ENCODE results near the gene PSAP. TPM values are rescaled to one million over a fixed set of nuclear protein-coding genes. Genes with fewer than 3 reads are reported as not detected.

The PSAP gene
- polyA plus RNA-seq (2011; rRNA removed) (1,519 and 1,660 TPM in 2 replicates), polyA plus RNA-seq (2017; fragmentation: RNase III; extraction: RNeasy Plus Mini Kit Qiagen cat#74134 plus additional on column Dnase treatment) (600 to 708 TPM (median 690 TPM) in 3 replicates), polyA minus RNA-seq (2011; rRNA and poly(A)+ RNA removed) (756 and 891 TPM in 2 replicates)
- 805 and 819 TPM in 2 replicates for polyA plus RNA-seq (2012; cell fraction: cytosol; rRNA removed)
- polyA plus RNA-seq (2012; cell fraction: nucleus; rRNA removed): 1,219 and 1,507 TPM in 2 replicates

- ChIA-PET CTCF (interaction anchor here (0.9 to 2.2 kb wide), 12 partner anchors 9 to 537 kb away, joined by 3 to 12 read pairs (median 4); no protein-coding TSS in a partner anchor), POLR2A (interaction anchor here (0.6 to 3.5 kb wide), 24 partner anchors 9 to 124 kb away, joined by 3 to 89 read pairs (median 5); partner anchors contain the start of gene VSIR)
- no peak for FAIRE-seq
- DNase-seq (ENCODE audit: low read depth in 1 of 2, low spot score in 1 of 2): peak; percentile 97
- peak within 1 kb of the TSS; percentile 76 for H3K4me3 ChIP-seq
- peak; percentile 95 to 98 for ATAC-seq
- peak within 1 kb of the TSS; percentile 75 for H3K4me2 ChIP-seq
- no peaks in the 10 kb centered on the region for H3K9me3 ChIP-seq
- peaks cover 33% of the 10 kb centered on the region for H3K4me1 ChIP-seq
- peak within 1 kb of the TSS; percentile 92 to 97 for H3K27ac ChIP-seq
- peak; percentile 16; the same call in 1 of the 3 replicates for TF ChIP-seq SMC3 (IDR thresholded peaks at IDR 0.05)
- TF ChIP-seq MAX (IDR thresholded peaks at IDR 0.05): peak; percentile 68
- peak; percentile 96 for TF ChIP-seq POLR2A (IDR thresholded peaks at IDR 0.05; ENCODE audit: low read length)
- no peak for TF ChIP-seq HMGXB4 (CRISPR knock-in tag; IDR thresholded peaks at IDR 0.05; ENCODE audit: borderline replicate concordance)
- TF ChIP-seq PHF8 (IDR thresholded peaks at IDR 0.05; ENCODE audit: borderline replicate concordance, low read depth): peak; percentile 82
- TF ChIP-seq EP300 (IDR thresholded peaks at IDR 0.05): no peak
- no peak for TF ChIP-seq MAZ (IDR thresholded peaks at IDR 0.05; ENCODE audit: borderline replicate concordance, low read depth, low read length)
- peak; percentile 82 to 97; a peak in 4 of 5 replicates for TF ChIP-seq JUN (IDR thresholded peaks at IDR 0.05)
- no peak for TF ChIP-seq ATOH8 (CRISPR knock-in tag; IDR thresholded peaks at IDR 0.05; ENCODE audit: low read depth)
- TF ChIP-seq HOXB5 (CRISPR knock-in tag; IDR thresholded peaks at IDR 0.05): 0 out of 2 replicates have a peak, but pooled peaks have one; percentile 22
- TF ChIP-seq TFCP2L1 (CRISPR knock-in tag; IDR thresholded peaks at IDR 0.05): 0 out of 2 replicates have a peak, but pooled peaks have one; percentile 66
- no peak for TF ChIP-seq EHF (CRISPR knock-in tag; IDR thresholded peaks at IDR 0.05)
- TF ChIP-seq ZSCAN20 (CRISPR knock-in tag; IDR thresholded peaks at IDR 0.05): no peak
- peak; percentile 89 for TF ChIP-seq PBX3 (IDR thresholded peaks at IDR 0.05)
- TF ChIP-seq TP53 (CRISPR knock-in tag; IDR thresholded peaks at IDR 0.05): no peak
- no peak for TF ChIP-seq REST (IDR thresholded peaks at IDR 0.05)
- no peak for TF ChIP-seq FOSL2 (IDR thresholded peaks at IDR 0.05)
- TF ChIP-seq FOSL2 (CRISPR knock-in tag; IDR thresholded peaks at IDR 0.05): peak; percentile 86
- TF ChIP-seq BHLHE40 (IDR thresholded peaks at IDR 0.05; ENCODE audit: low read depth, low read length): peak; percentile 68
- TF ChIP-seq RAD21 (conservative IDR thresholded peaks at IDR 0.05 in 1 of 2, IDR thresholded peaks at IDR 0.05 in 1 of 2): no peak; a peak in 1 of 5 replicates
- TF ChIP-seq BCL3 (IDR thresholded peaks at IDR 0.05): peak; percentile 96
- no peak for TF ChIP-seq HOXA7 (CRISPR knock-in tag; IDR thresholded peaks at IDR 0.05)
- TF ChIP-seq USF2 (IDR thresholded peaks at IDR 0.05): peak; percentile 79
- TF ChIP-seq FOXS1 (CRISPR knock-in tag; IDR thresholded peaks at IDR 0.05): no peak
- TF ChIP-seq MAFK (IDR thresholded peaks at IDR 0.05; ENCODE audit: partially characterized antibody): peak; percentile 95
- no peak for TF ChIP-seq HDAC2 (IDR thresholded peaks at IDR 0.05)
- peak; percentile 84 for TF ChIP-seq GATA3 (IDR thresholded peaks at IDR 0.05; ENCODE audit: borderline replicate concordance)
- 0% methylated on average over 6 of the region's 49 CpGs for WGBS (ENCODE audit: missing lambda C conversion rate)
Measured at GRCh38 chr10:71850743-71851464, at the start of gene PSAP. Gene PSAP, minus strand, starts transcription at chr10:71851251. Its CDS starts 30 bp downstream, at chr10:71851221.
